Activated CD4-positive, alpha-beta T cell treated with anti-CD3 and anti-CD28 coated beads, Interleukin-2, amount 50 U/mL, for 16 hours (primary cell): ENCODE data around the gene FITM1.

Source experiments
- DNase-seq: peaks from one replicate; pipeline ENCODE4 v3.0.0-alpha.2; 2020

FITM1 gene

DNA sequence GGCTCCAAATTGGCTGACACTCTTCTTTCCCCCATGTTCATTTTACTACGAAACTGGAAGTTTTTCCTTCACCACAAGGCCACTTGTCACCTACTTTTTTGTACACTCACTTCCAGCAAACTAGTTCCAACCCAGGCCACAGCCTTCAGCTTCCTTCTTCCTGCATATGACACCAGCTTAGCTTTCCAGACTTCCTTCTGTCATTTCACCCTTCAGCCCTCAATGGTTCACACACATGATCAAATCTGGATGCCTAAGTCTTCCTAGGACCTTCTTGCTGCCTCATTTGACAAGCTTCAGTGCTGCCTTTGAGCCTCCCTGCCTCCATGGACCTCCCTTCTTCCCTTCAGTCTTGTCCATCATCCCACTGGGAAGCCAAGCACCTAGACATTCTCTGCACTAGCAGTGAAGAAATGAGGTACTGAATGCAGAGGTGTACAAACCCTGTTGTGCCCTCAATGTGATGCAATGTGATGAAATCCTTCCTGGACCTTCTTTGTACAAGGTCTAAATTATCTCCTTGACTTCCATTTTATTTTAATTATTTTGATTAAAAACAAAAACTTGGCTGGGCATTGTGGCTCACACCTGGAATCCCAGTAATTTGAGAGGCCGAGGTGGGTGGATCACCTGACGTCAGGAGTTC is 37.1 kb downstream of the FITM1 start:
- no peak for DNase-seq

DNA sequence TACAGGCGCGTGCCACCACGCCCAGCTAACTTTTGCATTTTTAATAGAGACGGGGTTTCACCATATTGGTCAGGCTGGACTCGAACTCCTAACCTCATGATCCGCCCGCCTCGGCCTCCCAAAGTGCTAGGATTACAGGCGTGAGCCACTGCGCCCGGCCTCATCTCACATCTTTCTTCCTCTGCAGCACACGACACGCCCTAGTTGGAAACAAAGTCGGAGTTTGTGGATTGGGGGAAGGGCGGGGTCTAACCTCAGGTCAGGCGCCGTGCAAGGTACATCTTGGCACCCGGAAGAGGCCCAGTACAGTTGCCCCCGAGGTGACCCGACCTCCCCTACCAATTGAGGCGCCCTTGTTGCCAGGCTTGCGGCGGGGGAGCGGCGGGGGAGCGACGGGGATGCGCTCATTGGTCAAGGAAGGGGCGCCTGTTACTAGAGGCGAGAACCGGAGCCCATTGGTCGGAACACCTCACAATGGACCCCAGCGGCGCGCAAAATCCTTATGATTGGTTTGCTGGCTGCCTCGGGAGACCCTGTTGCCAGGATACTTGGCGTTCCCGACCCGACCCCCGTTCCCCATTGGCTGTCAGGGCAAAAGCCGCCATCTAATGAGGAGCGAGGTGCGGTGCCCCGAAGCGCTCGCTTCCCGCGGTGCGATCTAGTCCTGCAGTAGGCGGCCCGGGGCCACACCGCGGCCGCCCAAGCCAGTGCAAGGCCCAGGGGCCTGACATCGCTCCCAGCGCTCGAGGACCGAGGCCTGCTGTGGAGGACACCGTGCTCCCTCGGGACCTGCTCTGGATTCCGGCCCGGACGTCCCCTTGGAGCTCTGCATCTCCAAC is 41.2 kb downstream of the FITM1 start, which contains the start of gene REC8:
Gene REC8, plus strand, starts transcription at position 659 of the 839 bp plus-strand sequence. CDS start 473 bp downstream, outside the sequence.
- peak; percentile 70 for DNase-seq

DNA sequence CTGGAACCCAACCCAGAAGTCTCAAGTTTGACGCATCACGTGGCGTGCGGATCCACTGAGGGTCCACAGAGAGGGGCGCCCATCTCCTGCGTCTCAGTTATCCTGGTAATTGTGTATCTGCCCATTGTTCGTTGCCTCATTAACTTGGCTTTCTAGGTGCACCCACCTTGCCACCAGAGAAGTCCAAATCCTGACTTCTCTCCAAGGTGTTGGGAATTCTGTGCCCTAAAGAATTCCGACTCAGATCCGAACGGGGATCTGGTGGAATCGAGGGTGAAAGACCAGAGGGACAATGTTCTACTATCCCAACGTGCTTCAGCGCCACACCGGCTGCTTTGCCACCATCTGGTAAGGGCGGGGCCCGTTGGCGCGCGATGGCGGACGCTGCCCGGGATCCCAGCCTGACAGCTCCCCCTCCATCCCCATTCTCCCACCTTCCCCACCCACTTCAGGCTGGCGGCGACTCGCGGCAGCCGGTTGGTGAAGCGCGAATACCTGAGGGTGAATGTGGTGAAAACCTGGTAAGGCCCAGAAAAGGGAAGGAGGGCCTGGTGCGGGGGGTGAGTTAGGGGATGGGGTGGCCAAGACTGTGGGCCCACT is 41.9 kb downstream of the FITM1 start:
- no peak for DNase-seq

DNA sequence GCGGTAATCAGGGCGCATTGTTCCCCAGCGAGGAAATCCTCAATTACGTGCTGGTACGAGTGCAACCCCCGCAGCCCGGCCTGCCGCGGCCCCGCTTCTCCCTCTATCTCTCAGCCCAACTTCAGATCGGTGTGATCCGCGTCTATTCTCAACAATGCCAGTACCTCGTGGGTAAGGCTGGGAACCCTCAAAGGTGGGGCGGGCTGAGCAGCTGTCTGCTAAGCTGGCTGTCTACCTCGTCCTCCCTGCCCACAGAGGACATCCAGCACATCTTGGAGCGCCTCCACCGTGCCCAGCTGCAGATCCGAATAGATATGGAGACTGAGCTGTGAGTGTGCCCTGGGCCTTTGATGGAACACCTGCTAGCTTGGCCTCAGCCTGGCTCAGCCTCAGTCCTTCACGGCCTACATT is 42.4 kb downstream of the FITM1 start:
- no peak for DNase-seq

DNA sequence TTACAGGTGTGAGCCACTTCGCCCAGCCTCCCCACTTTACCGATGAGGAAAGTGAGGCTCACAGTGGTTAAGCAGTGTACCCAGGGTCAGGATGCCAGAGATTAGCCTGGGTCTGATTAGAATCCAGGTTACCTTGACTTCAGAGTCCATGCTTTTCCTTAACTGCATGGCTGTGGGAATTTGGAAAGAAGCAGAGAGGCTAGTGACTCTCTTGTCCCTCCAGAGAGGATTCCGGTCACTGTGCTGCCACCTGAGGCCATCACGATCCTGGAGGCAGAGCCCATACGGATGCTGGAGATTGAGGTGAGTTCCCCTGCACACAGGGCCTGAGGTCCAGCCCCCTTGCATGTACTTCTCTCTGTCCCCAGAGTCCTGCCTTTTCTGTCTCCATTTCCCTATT is 46.1 kb downstream of the FITM1 start:
- no peak for DNase-seq

DNA sequence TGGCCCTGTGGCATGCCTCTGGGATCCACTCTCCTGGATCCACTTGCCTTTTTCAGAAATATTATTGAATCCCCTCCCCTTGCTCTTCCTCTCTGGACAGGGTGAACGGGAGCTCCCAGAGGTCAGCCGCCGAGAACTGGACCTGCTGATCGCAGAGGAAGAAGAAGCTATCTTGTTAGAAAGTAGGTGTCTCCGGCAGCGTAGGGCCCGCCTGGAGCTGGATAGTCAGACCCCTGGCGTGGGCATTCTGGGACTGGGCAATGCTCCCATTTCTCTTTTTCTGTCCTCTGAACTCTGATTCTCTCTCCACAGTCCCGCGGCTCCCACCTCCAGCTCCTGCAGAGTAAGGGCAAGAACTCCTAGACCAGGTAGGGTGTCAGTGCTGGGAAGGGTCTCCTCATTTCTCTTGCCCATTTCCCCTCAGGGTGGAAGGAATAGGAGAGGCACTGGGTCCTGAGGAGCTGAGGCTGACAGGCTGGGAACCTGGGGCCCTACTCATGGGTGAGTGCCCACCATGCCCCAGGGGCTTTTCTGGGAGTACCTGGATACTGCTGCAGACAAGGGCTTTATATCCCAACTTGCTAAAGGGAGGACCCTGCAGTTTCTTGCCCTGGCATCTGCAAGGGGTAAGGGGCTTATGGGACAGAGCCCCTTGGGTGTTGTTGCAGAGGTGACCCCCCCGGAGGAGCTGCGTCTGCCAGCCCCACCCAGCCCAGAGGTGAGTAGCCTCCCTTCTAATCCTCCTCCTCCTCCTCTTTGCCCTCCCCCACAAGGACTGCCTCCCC is 46.8 kb downstream of the FITM1 start:
- DNase-seq, result no peak

DNA sequence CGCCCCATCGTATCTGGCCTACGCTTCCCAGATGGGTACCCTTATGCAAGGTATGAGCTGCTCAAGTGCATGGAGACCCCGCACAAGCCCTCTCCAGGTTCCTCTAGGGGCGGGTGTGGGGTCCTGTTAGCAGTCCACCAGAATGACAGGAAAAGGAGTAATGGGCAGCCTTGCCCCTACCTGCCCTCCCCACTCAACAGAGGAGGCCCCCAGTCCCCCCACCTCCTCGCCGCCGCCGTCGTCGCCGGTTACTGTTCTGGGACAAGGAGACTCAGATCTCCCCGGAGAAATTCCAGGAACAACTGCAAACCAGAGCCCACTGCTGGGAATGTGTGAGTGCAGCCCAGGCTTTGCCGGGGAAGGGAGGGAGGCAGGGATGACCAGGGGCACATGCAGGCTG is 47.4 kb downstream of the FITM1 start:
- no peak for DNase-seq

DNA sequence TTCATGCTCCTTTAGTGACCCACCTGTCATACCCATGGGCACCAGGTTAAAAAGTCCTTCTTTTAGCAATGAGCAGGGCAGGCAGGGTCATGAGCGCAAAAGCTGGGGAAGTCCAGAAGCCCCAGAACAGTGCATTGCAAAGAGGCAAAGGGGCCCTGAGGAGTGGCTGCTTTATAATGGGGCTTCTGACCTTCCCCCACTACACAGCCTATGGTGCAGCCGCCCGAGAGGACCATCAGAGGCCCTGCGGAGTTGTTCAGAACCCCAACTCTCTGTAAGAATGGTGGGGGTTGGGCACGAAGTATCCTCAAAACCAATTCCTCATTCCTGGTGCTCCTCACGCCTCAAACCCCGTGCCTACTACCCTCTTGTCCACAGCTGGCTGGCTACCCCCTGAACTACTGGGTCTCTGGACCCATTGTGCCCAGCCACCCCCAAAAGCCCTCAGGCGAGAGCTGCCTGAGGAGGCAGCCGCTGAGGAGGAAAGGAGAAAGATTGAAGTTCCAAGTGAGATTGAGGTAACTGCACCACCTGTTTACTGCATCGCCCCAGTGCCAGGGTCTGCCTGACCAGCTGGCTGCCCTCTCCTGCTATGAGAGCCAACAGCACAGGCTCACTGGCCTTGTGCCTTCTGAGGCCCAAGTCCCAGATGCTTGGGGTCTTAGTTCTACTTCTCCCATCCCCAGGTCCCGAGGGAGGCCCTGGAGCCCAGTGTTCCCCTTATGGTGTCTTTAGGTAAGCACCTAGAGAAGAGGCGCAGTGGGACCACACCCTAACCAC is 48.1 kb downstream of the FITM1 start:
- DNase-seq, result no peak

DNA sequence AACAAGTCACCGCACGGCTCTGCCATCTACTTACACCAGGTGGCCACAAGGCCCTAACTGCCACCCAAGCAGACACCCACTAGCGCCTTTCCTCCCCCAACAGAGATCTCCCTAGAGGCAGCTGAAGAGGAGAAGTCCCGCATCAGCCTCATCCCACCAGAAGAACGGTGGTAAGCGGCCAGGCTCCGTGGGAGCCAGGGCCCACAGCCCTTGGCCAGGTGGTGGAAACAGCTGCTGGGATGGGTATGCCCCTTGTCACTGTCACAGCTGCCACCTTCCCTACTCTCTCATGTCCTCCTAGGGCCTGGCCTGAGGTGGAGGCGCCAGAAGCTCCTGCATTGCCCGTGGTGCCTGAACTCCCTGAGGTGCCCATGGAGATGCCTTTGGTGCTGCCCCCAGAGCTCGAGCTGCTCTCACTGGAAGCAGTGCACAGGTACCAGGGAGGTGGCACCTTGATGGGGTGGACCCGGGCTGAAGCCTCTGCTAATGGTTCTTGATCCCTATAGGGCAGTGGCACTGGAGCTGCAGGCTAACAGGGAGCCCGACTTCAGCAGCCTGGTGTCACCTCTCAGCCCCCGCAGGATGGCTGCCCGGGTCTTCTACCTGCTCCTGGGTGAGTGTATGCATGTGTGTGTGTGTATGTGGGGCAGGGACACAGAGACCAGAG is 49.0 kb downstream of the FITM1 start:
- no peak for DNase-seq

DNA sequence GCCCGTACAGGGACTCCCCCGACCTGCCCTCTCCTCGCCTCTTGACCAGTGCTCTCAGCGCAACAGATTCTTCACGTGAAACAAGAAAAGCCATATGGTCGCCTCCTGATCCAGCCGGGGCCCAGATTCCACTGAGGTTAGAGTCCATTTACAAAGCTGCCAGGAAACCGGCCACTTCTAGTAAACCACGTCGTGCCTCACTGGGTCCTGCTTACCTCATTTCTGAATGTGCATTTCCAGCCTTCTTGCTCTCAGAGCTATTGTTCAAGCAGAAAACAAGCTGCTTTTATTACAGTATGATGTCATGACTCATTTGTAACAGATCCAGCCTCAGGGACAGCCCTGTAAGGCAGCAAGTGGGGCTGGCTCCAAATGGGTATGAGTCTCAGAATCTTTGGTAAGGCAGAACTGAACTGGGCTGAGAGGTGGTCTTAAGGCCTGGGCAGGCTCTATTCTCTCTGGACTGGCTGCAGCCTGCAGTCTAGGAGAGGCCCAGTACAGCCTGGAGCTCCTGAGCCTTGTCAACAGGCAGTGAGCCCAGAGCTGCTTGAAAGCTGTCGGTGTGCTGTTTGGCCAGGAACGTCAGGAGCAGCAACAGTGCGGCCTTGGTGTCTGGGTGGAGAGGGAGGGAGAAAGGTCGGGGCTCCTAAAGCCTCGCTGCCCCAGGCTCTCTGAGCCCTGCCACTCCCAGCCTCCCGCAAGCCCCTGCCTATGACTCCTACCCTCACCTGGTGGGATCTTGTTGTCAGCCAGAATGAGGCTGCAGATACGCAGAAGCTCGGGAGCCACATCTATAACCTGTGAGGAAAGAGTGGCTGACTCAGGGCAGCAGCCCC is 49.7 kb downstream of the FITM1 start:
- no peak for DNase-seq

DNA sequence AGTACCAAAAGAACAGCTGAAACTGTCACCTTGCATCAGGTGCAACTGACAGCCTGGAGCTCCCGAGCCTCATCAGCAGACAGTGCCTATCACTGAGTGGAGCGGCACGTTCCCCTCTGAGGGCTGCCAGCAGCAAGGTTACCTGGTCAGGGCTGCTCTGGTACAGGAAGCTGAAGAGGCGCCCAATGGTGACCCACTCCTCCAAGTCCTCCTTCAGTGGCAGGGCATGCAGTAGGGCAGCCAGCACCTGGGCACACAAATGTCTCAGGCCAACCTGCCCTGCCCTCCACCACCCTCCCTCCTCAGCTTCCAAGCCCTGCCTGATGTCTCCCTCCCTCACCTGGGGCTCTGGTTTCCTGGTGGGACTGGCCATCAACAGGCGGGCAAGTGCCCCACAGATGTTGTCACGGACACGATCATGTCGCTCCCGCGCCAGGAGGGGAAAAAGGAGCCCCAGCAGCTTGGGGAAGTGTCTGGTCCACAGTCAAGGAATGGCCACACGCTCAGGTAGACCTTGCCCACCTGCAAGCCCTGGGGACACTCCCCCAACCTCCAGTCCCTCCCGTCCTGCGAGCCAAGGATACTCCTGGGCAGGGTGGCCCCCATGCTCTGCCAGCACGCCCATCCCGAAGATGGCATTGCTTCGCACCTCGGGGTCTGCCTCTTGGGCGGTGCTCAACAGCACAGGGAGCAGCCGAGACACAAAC is 51.1 kb downstream of the FITM1 start:
- DNase-seq, result no peak
